Retinal pigment epithelial cell (primary cell): ENCODE data around the gene LAPTM4A.

Experiments used
- DNase-seq: peaks from one replicate; pipeline ENCODE4 v3.0.0-alpha.2; 2010; ENCODE audit warnings: low read depth
- H3K4me3 ChIP-seq: 2 replicates; pipeline ENCODE4 v1.5.1; 2011; ENCODE audit warnings: mild to moderate bottlenecking, low read length, control low read depth, moderate library complexity
- CTCF ChIP-seq: conservative IDR thresholded peaks from 2 replicates; pipeline ENCODE4 v1.5.1; 2011; ENCODE audit warnings: low read depth, low read length, control low read depth, inconsistent platforms

The LAPTM4A gene

GRCh38 chr2:20064841-20065240 is 13.4 kb upstream of the LAPTM4A start:
- no peak for TF ChIP-seq CTCF
- DNase-seq = no peak
- H3K4me3 ChIP-seq = no peak overlapping the region

DNA sequence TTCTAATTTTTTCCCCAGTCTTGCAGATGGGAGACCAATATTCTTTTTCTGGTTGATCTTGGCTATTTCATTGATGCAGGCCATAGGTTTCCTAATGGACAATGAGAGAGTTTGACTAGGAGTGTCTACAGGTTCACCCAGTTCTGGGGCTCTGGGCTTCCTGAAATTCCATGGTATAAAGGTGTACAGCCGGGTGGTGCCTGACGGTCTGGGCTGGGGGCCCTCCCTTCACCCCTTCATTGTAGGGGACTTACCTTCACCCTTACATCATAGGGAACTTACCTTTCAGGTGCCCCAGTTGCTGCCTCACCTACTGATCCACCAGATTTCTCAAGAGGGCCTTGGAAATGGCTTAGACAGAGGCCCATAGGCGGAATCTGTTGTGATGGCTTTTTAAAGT is 13.0 kb upstream of the LAPTM4A start:
- no peak for TF ChIP-seq CTCF
- no peak overlapping the region for H3K4me3 ChIP-seq
- DNase-seq = no peak

- no peak overlapping the region for H3K4me3 ChIP-seq
- no peak for DNase-seq
- peak; percentile 9 for TF ChIP-seq CTCF
Observed at GRCh38 chr2:20062615-20063545, 11.5 kb upstream of the LAPTM4A start.

DNA sequence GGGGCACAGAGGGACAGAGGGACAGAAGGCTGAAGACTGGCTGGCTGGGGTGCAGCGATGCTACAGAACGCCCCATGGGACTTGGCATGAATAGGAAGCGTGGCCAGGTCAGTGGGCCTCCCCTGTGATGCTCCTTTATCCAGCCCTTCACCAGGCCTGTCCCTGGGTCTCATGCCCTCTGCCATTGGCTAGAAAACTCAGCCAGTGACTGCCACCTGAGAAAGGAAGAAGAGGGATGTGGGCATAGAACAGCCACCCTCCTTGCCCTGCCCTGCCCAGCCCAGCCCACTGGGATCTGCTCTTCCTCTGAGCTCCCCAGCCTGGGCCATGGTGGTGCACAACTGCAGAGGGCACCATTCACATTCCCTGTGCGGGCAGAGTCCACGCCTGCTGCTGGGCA is 10.5 kb upstream of the LAPTM4A start:
- no peak overlapping the region for H3K4me3 ChIP-seq
- DNase-seq = no peak

DNA sequence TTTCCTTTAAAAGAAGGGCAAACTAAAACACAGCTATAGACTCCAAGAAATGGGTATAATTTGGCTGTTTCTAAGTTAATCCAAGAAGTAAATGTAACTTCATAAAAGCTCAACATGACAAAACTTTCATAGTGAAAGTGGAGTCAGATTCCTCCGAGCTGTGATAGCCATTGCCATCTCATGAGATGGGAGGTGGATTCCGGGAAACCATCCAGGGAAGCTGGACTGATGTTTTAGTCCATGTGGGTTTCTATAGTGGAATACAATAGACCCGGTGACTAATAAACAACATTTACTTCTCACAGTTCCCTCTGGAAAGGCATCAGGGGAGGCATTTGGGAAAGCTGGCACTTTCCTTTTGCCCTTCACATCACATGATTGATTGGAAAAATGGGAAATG is 10.0 kb upstream of the LAPTM4A start:
- TF ChIP-seq CTCF = no peak
- no peak overlapping the region for H3K4me3 ChIP-seq
- DNase-seq = no peak

More for the DNA sequence above, 10.5 kb upstream of the LAPTM4A start:
- TF ChIP-seq CTCF = no peak

- TF ChIP-seq CTCF = no peak
- no peak overlapping the region for H3K4me3 ChIP-seq
- no peak for DNase-seq
Observed at GRCh38 chr2:20060106-20060505, 8.7 kb upstream of the LAPTM4A start.

- H3K4me3 ChIP-seq = no peak overlapping the region
- no peak for DNase-seq
- no peak for TF ChIP-seq CTCF
Observed at GRCh38 chr2:20057268-20057667, 5.8 kb upstream of the LAPTM4A start.
